ENCODE results near the gene DHRS1. TPM values are rescaled to one million over a fixed set of nuclear protein-coding genes. Genes with fewer than 3 reads are reported as not detected.
A peak's percentile ranks its signal among the peaks of the same experiment; 100 is the strongest.

DHRS1 gene
- total RNA-seq, 1 experiment from 2014 or later = 41.4 TPM

GRCh38 chr14:24280797-24281460, 18.7 kb downstream of the DHRS1 start:
- intact Hi-C loops (cut with micrococcal nuclease; ENCODE audit: unreplicated experiment) = no loop called here
- Histone ChIP-seq H4K20me1 (ENCODE audit: insufficient read depth) (no peaks in the 10 kb centered on the region), H3K9me3 (ENCODE audit: insufficient read depth, low read depth) (no peaks in the 10 kb centered on the region), H3K36me3 (ENCODE audit: low read depth) (no peaks in the 10 kb centered on the region), H3K4me3 (no peak overlapping the region), H3K27ac (no peak overlapping the region), H3K27me3 (ENCODE audit: insufficient read depth, low read depth) (no peaks in the 10 kb centered on the region), H3K9me2 (ENCODE audit: insufficient read depth) (no peaks in the 10 kb centered on the region), H3K4me2 (no peak overlapping the region), H3K79me2 (ENCODE audit: low read depth) (no peaks in the 10 kb centered on the region), H3K4me1 (replicated peaks; ENCODE audit: insufficient read depth) (peaks cover 8% of the 10 kb centered on the region), H2AFZ (no peak overlapping the region), H3F3A (ENCODE audit: insufficient read depth, low read depth) (peaks cover 7% of the 10 kb centered on the region; the same call in 1 of the 2 replicates)
- CTCF ChIA-PET = interaction anchor here (0.6 kb wide), 1 partner anchor 150 kb away, joined by 3 read pairs; no protein-coding TSS in a partner anchor
- no peak for DNase-seq
- TF ChIP-seq EZH2 (IDR thresholded peaks at IDR 0.05; ENCODE audit: low read depth) (no peak), CTCF (conservative IDR thresholded peaks at IDR 0.05) (no peak)
- POLR2A ChIA-PET (ENCODE audit: unreplicated experiment) = interaction anchor here (0.6 kb wide), 2 partner anchors 9 to 35 kb away, joined by 9 to 18 read pairs; no protein-coding TSS in a partner anchor
- BruUV-seq (replicated peaks) = no TSS peak

DNA sequence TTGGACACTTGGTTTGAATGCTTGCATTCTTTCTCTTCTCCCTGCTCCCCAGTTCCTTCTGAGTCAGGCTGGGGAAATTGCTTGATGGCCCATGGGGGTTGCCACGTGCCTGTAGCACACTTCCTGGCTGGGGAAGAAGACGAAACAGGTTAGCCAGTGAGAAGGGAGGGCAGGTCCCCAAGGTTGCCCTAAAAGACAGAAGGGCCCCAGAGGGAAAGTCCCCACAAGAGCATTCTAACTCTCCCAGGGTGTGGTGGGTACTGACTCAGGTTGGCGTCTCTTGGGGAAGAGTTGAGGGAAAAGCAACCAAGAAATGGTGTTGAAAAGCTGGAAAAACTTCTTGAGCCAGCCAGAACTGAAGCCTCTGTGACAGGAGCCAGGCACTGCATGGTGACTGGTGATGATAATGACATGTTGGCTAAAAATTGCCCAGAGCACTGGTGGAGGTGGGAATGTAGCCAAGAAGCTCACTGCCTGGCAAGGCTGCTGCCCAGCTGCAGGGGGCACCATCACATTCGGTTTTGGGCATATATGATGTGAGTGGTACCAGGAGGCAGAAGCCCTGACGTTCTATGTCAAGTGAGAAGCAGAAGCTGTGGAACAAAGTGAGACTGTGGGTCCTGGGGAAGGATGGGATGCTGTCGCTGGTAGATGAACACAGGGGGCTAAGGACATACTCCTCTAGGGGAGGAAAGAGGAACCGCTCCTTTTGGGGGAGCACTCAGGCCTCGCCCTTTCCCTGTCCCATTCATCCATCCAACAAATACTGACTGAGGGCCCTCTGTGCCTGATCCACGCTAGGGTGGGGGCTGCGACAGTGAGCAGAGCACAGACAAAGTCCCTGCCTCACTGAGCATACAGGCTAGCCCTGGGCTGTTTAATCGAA, 20.0 kb downstream of the DHRS1 start:
- H3K27me3 ChIP-seq (ENCODE audit: insufficient read depth, low read depth) = no peaks in the 10 kb centered on the region
- no peaks in the 10 kb centered on the region for H3K36me3 ChIP-seq (ENCODE audit: low read depth)
- no peaks in the 10 kb centered on the region for H3K79me2 ChIP-seq (ENCODE audit: low read depth)
- peak; percentile 45 for TF ChIP-seq CTCF (conservative IDR thresholded peaks at IDR 0.05)
- no peak for TF ChIP-seq EZH2 (IDR thresholded peaks at IDR 0.05; ENCODE audit: low read depth)
- no peaks in the 10 kb centered on the region for H3K9me3 ChIP-seq (ENCODE audit: insufficient read depth, low read depth)
- H3K27ac ChIP-seq = 0 out of 2 replicates have a peak overlapping the region, but pooled peaks have one; percentile 26
- H4K20me1 ChIP-seq (ENCODE audit: insufficient read depth) = no peaks in the 10 kb centered on the region
- peak in 1 of 2 experiments; percentile 51 for DNase-seq
- ChIA-PET POLR2A (ENCODE audit: unreplicated experiment) (no interaction called here), CTCF (no interaction called here)
- intact Hi-C loops (cut with micrococcal nuclease; ENCODE audit: unreplicated experiment) = no loop called here
- H3K4me1 ChIP-seq (replicated peaks; ENCODE audit: insufficient read depth) = peaks cover 8% of the 10 kb centered on the region
- no peaks in the 10 kb centered on the region for H3K9me2 ChIP-seq (ENCODE audit: insufficient read depth)
- peaks cover 10% of the 10 kb centered on the region for H3F3A ChIP-seq (ENCODE audit: insufficient read depth, low read depth)
- no peak overlapping the region for H2AFZ ChIP-seq
- no TSS peak for BruUV-seq (replicated peaks)
- no peak overlapping the region; the same call in 1 of the 2 replicates for H3K4me2 ChIP-seq
- no peak overlapping the region for H3K4me3 ChIP-seq

DNA sequence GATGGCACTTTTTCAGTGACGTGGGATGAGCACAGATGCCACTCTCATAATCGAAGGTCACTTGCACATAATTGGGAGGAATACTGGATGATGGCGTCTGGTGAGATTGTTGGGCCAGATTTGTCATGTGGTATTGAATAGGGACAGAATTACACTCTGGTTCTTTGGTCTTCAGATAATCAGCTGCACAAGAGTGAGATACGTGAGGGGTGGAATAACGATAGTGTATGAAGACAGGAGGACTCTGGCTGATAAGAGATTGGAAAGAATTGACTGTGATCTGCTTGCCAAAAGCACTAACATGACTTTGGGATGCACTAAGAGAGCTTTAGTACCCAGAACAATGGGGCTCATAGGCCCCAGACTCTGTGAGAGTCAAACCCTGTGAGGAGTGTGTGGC, 21.2 kb downstream of the DHRS1 start:
- Histone ChIP-seq H3K4me1 (replicated peaks; ENCODE audit: insufficient read depth) (peaks cover 19% of the 10 kb centered on the region), H3F3A (ENCODE audit: insufficient read depth, low read depth) (peaks cover 21% of the 10 kb centered on the region), H3K4me3 (no peak overlapping the region), H4K20me1 (ENCODE audit: insufficient read depth) (no peaks in the 10 kb centered on the region), H3K9me3 (ENCODE audit: insufficient read depth, low read depth) (no peaks in the 10 kb centered on the region), H3K9me2 (ENCODE audit: insufficient read depth) (no peaks in the 10 kb centered on the region), H3K4me2 (no peak overlapping the region), H3K27me3 (ENCODE audit: insufficient read depth, low read depth) (no peaks in the 10 kb centered on the region), H3K27ac (no peak overlapping the region), H2AFZ (no peak overlapping the region), H3K79me2 (ENCODE audit: low read depth) (no peaks in the 10 kb centered on the region), H3K36me3 (ENCODE audit: low read depth) (no peaks in the 10 kb centered on the region)
- TF ChIP-seq EZH2 (IDR thresholded peaks at IDR 0.05; ENCODE audit: low read depth) (no peak), CTCF (conservative IDR thresholded peaks at IDR 0.05) (no peak)
- ChIA-PET CTCF (no interaction called here), POLR2A (ENCODE audit: unreplicated experiment) (no interaction called here)
- BruUV-seq (replicated peaks) = no TSS peak
- intact Hi-C loops (cut with micrococcal nuclease; ENCODE audit: unreplicated experiment) = no loop called here
- no peak for DNase-seq

Data from PC-9 (cell line).